Mucosa of descending colon (tissue), 3 donors: Measurements from ENCODE around the gene ERH. TPM values are rescaled to one million over a fixed set of nuclear protein-coding genes. Genes with fewer than 3 reads are reported as not detected.

Experiments used
- ATAC-seq: fragments of 200-7000 bp; cut with Tn5 transposase; one replicate; pipeline ENCODE4 v1.9.1; 2020; ENCODE audit warnings: mild to moderate bottlenecking, moderate library complexity
- DNase-seq, 3 donors: peaks; one replicate each; pipeline ENCODE4 v3.0.0-alpha.2; 2020
- H3K36me3 ChIP-seq: fragments of 200-600 bp; one replicate; pipeline ENCODE4 v1.8.0; 2021; ENCODE audit warnings: low read depth, mild to moderate bottlenecking
- H3K4me1 ChIP-seq: fragments of 200-600 bp; one replicate; pipeline ENCODE4 v1.8.0; 2021; ENCODE audit warnings: low read depth, mild to moderate bottlenecking
- H3K4me3 ChIP-seq: fragments of 200-600 bp; one replicate; pipeline ENCODE4 v1.8.0; 2021; ENCODE audit warnings: mild to moderate bottlenecking
- H3K9me3 ChIP-seq: fragments of 200-600 bp; one replicate; pipeline ENCODE4 v1.8.0; 2021; ENCODE audit warnings: mild to moderate bottlenecking
- intact Hi-C, 2 donors: fragments of 100-400 bp; cut with DNase I in 1 of 2; cut with micrococcal nuclease in 1 of 2; formaldehyde crosslinking; loops; one replicate each; pipeline versions ENCODE4 v1.11.0 to v1.11.1; 2022; cut with DNase I, micrococcal nuclease
- total RNA-seq, 3 donors: library from RNA; stranded (reverse); fragmentation: NEBNext Ultra II Directional in 2 of 3; extraction: Animal tissue kit (Norgen Biotek cat#: 25700) in 2 of 3; gene quantifications; one replicate each; pipeline versions ENCODE4 v1.2.1 to v1.2.4, GENCODE V29; 2021 to 2023
- TF ChIP-seq, protein P1 (sequence below): fragments of 200-600 bp; IDR thresholded peaks from one replicate; pipeline ENCODE4 v1.8.0; 2022; ENCODE audit warnings: antibody characterized with exemption, mild to moderate bottlenecking
- donor health status: DM: no; HTN: no; CAD: no; lungs with moderate emphysema.
- donor health status: DM: no; HTN: no; CAD: no.
- donor health status: DM: no; HTN: yes; CAD: no.

The ERH gene
- total RNA-seq, 3 donors from 2014 or later = 107 to 144 (median 125) TPM

DNA sequence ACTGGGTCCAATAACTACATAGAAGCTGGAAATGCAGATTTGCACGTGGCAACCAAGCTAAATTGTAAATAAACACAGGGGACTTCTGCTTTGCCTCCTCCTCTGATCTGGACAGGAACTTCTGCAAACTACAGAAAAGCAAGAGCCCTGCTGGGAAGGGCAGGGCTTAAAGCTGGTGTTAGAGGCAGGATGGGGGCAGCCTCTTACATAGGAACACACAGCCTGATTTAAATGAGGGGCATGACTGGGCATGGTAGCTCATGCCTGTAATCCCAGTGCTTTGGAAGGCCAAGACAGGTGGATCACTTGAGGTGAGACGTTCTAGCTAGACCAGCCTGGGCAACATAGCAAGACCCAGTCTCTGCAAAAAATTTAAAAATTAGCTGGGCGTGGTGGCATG is 46.7 kb downstream of the ERH start:
- H3K4me3 ChIP-seq = no peak overlapping the region
- TF ChIP-seq, protein P1, sequence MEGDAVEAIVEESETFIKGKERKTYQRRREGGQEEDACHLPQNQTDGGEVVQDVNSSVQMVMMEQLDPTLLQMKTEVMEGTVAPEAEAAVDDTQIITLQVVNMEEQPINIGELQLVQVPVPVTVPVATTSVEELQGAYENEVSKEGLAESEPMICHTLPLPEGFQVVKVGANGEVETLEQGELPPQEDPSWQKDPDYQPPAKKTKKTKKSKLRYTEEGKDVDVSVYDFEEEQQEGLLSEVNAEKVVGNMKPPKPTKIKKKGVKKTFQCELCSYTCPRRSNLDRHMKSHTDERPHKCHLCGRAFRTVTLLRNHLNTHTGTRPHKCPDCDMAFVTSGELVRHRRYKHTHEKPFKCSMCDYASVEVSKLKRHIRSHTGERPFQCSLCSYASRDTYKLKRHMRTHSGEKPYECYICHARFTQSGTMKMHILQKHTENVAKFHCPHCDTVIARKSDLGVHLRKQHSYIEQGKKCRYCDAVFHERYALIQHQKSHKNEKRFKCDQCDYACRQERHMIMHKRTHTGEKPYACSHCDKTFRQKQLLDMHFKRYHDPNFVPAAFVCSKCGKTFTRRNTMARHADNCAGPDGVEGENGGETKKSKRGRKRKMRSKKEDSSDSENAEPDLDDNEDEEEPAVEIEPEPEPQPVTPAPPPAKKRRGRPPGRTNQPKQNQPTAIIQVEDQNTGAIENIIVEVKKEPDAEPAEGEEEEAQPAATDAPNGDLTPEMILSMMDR = no peak
- intact Hi-C loops = no loop called here
- ATAC-seq (no peak), DNase-seq (no peak)
- no peaks in the 10 kb centered on the region for H3K36me3 ChIP-seq
- H3K4me1 ChIP-seq = no peaks in the 10 kb centered on the region
- no peaks in the 10 kb centered on the region for H3K9me3 ChIP-seq

DNA sequence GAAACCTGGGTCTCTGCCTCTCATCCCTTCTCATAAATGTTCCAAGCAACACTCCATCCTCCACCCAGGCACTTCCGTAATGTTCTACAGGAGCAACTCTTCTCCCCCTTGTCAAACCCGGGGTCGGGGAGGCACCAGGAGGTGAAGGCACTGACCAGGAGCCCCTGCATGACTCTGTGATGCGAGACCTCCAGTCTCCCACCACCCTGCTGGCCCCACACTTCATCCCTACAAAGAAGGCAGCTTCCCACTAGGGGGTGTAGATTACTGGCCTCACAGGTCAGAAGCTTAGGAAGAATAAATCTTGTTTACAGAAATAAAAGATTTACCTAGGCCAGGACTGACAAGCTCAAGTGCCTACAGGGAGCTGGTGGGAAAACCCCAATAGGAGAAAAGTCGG is 47.2 kb downstream of the ERH start:
- intact Hi-C loops = no loop called here
- TF ChIP-seq, protein P1 = no peak
- no peak for DNase-seq
- Histone ChIP-seq H3K9me3 (no peaks in the 10 kb centered on the region), H3K4me3 (no peak overlapping the region), H3K36me3 (no peaks in the 10 kb centered on the region), H3K4me1 (no peaks in the 10 kb centered on the region)
- no peak for ATAC-seq

DNA sequence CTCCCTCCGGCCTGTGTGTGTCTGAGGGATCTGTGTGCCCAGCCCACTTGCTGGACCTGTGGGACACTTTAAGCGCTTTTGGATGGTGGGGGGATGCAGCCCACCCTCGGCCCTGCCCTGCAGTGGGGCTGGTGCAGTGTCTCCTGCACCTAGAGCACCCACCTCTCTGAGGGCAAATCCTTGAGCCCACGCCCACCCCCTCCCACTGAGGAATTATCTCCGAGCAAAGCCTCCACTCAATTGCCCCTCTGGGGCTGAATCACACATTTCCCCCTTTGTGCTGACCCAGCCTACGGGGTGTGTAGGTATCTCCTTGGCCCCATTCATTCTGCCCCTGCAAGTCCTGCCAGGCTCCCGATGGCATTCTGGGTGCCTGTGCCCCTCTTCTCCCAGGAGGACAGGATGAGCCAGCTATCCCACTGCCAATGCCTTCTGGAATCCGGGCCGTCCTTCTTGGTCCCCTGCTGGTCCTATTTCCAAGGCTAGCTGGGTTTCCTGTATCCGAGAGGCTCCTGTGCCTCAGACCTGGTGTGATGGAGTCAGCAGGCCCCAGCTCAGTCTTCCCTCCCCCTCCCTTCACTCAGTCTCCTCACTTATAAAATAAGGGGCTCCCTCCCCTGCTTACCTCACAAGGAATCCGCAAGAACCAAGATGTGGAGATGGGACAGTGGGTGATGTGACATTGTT is 48.9 kb downstream of the ERH start:
- H3K4me1 ChIP-seq = no peaks in the 10 kb centered on the region
- TF ChIP-seq, protein P1 = no peak
- H3K9me3 ChIP-seq = no peaks in the 10 kb centered on the region
- no peak for ATAC-seq
- no peak for DNase-seq
- H3K36me3 ChIP-seq = no peaks in the 10 kb centered on the region
- intact Hi-C loops = loop anchor here in 1 of 2 donors (10.0 kb wide), 1 partner anchor 104 kb away; no protein-coding TSS in a partner anchor
- no peak overlapping the region for H3K4me3 ChIP-seq

DNA sequence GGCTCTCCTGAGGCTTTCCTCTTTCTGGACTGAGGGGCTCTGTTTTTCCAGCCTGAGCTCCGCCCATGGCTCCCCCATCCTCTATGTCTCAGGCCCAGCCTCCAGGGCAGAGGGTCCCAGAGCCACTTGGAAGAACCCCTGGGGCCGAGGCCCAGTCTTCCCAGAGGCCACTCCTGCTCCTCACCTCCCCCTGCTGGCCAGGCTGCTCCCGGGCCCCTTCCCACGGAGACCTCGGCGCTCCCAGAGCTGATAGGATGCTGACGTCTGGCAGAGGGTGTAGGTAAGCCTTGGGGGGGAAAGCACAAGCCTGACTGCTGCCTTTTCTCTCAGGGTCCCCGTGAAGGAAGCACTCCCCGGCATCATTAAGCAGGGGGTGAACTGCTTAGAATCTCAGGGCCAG is 51.4 kb downstream of the ERH start:
- TF ChIP-seq, protein P1 = peak; percentile 36
- ATAC-seq (peak; percentile 53), DNase-seq (peak in 2 of 3 donors; percentile 54 to 65)
- no peaks in the 10 kb centered on the region for H3K9me3 ChIP-seq
- H3K36me3 ChIP-seq = no peaks in the 10 kb centered on the region
- H3K4me1 ChIP-seq = no peaks in the 10 kb centered on the region
- intact Hi-C loops = loop anchor here in 1 of 2 donors (10.0 kb wide), 1 partner anchor 102 kb away; no protein-coding TSS in a partner anchor
- no peak overlapping the region for H3K4me3 ChIP-seq

DNA sequence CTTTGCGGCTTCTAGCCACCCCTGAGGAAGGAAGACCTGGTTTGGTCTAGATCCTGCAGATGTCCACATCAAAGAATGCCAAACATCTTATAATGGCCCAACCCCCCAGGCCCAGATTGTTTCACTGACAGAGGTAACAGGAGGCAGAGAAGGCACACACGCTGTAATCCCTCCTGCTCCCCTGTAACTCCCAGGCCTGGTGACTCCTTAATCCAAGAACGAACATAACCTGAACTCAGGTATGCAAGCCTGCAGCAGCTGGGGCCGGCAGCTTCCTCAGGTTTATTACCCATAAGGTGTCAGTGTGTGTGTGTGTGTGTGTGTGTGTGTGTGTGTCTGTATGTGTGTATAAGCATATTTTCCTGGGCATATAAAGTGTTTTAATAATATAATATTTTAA is 52.7 kb downstream of the ERH start:
- Histone ChIP-seq H3K4me1 (no peaks in the 10 kb centered on the region), H3K36me3 (no peaks in the 10 kb centered on the region), H3K4me3 (no peak overlapping the region), H3K9me3 (no peaks in the 10 kb centered on the region)
- ATAC-seq = no peak
- DNase-seq = peak in 1 of 3 donors; percentile 23
- TF ChIP-seq, protein P1 = no peak
- intact Hi-C loops = loop anchor here in 1 of 2 donors (10.0 kb wide), 1 partner anchor 101 kb away; no protein-coding TSS in a partner anchor
